HEK293 (cell line): ENCODE results near the gene CKLF.

Source experiments
- GFI1B ChIP-seq: fragments of 450-650 bp; formaldehyde crosslinking; IDR thresholded peaks from 2 replicates; pipeline ENCODE4 v1.5.1; 2016; ENCODE audit warnings: missing biosample characterization, missing genetic modification characterization
- GLIS1 ChIP-seq: fragments of 450-650 bp; formaldehyde crosslinking; IDR thresholded peaks from 2 replicates; pipeline ENCODE4 v1.5.1; 2016; ENCODE audit warnings: missing biosample characterization, missing genetic modification characterization
- KLF10 ChIP-seq: fragments of 450-650 bp; IDR thresholded peaks from 2 replicates; pipeline ENCODE4 v1.5.1; 2018; ENCODE audit warnings: missing biosample characterization, mild to moderate bottlenecking, missing genetic modification characterization
- KLF9 ChIP-seq: fragments of 450-650 bp; formaldehyde crosslinking; IDR thresholded peaks from 2 replicates; pipeline ENCODE4 v1.5.1; 2016; ENCODE audit warnings: missing biosample characterization, missing genetic modification characterization, low read depth
- PATZ1 ChIP-seq: fragments of 450-650 bp; formaldehyde crosslinking; IDR thresholded peaks from 2 replicates; pipeline ENCODE4 v1.5.1; 2016; ENCODE audit warnings: missing biosample characterization, missing genetic modification characterization
- SP2 ChIP-seq: fragments of 450-650 bp; formaldehyde crosslinking; IDR thresholded peaks from 2 replicates; pipeline ENCODE4 v1.5.1; 2016; ENCODE audit warnings: missing biosample characterization, missing genetic modification characterization
- SP7 ChIP-seq: fragments of 450-650 bp; formaldehyde crosslinking; IDR thresholded peaks from 2 replicates; pipeline ENCODE4 v1.5.1; 2016; ENCODE audit warnings: missing biosample characterization, missing genetic modification characterization
- ZBTB1 ChIP-seq: fragments of 450-650 bp; formaldehyde crosslinking; IDR thresholded peaks from 2 replicates; pipeline ENCODE4 v1.5.1; 2016; ENCODE audit warnings: missing biosample characterization, missing genetic modification characterization
- ZNF138 ChIP-seq: fragments of 450-650 bp; formaldehyde crosslinking; IDR thresholded peaks from 2 replicates; pipeline ENCODE4 v1.5.1; 2016; ENCODE audit warnings: missing biosample characterization, missing genetic modification characterization, borderline replicate concordance
- ZNF175 ChIP-seq: fragments of 450-650 bp; formaldehyde crosslinking; IDR thresholded peaks from 2 replicates; pipeline ENCODE4 v1.5.1; 2016; ENCODE audit warnings: missing biosample characterization, missing genetic modification characterization
- ZNF2 ChIP-seq: fragments of 450-650 bp; formaldehyde crosslinking; IDR thresholded peaks from 2 replicates; pipeline ENCODE4 v1.5.1; 2016; ENCODE audit warnings: missing biosample characterization, missing genetic modification characterization
- ZNF311 ChIP-seq: fragments of 450-650 bp; formaldehyde crosslinking; IDR thresholded peaks from 2 replicates; pipeline ENCODE4 v1.5.1; 2017; ENCODE audit warnings: missing biosample characterization, missing genetic modification characterization, borderline replicate concordance
- ZNF335 ChIP-seq: fragments of 450-650 bp; formaldehyde crosslinking; conservative IDR thresholded peaks from 2 replicates; pipeline ENCODE4 v1.5.1; 2016; ENCODE audit warnings: missing biosample characterization, missing genetic modification characterization
- ZNF366 ChIP-seq: fragments of 450-650 bp; formaldehyde crosslinking; conservative IDR thresholded peaks from 2 replicates; pipeline ENCODE4 v1.5.1; 2016; ENCODE audit warnings: missing biosample characterization, missing genetic modification characterization
- ZNF518A ChIP-seq: fragments of 450-650 bp; formaldehyde crosslinking; conservative IDR thresholded peaks from 2 replicates; pipeline ENCODE4 v1.5.1; 2016; ENCODE audit warnings: low read depth, missing biosample characterization, missing genetic modification characterization
- ZNF571 ChIP-seq: fragments of 450-650 bp; formaldehyde crosslinking; IDR thresholded peaks from 2 replicates; pipeline ENCODE4 v1.5.0; 2017; ENCODE audit warnings: missing biosample characterization, missing genetic modification characterization
- ZNF629 ChIP-seq: fragments of 450-650 bp; formaldehyde crosslinking; IDR thresholded peaks from 2 replicates; pipeline ENCODE4 v1.5.1; 2017; ENCODE audit warnings: missing biosample characterization, missing genetic modification characterization
- ZNF639 ChIP-seq: fragments of 450-650 bp; formaldehyde crosslinking; IDR thresholded peaks from 2 replicates; pipeline ENCODE4 v1.5.1; 2016; ENCODE audit warnings: missing biosample characterization, missing genetic modification characterization
- ZNF654 ChIP-seq: fragments of 450-650 bp; formaldehyde crosslinking; IDR thresholded peaks from 2 replicates; pipeline ENCODE4 v1.5.1; 2016; ENCODE audit warnings: low read depth, missing biosample characterization, missing genetic modification characterization
- ZNF692 ChIP-seq: fragments of 450-650 bp; formaldehyde crosslinking; IDR thresholded peaks from 2 replicates; pipeline ENCODE4 v1.5.1; 2016; ENCODE audit warnings: missing biosample characterization, missing genetic modification characterization
- ZXDB ChIP-seq: fragments of 450-650 bp; formaldehyde crosslinking; IDR thresholded peaks from 2 replicates; pipeline ENCODE4 v1.5.1; 2016; ENCODE audit warnings: missing biosample characterization, missing genetic modification characterization
- TF ChIP-seq, protein P1 (sequence below): fragments of 450-650 bp; formaldehyde crosslinking; IDR thresholded peaks from 2 replicates; pipeline ENCODE4 v1.5.1; 2016; ENCODE audit warnings: missing biosample characterization, missing genetic modification characterization
- TF ChIP-seq, protein P2 (sequence below): fragments of 450-650 bp; formaldehyde crosslinking; IDR thresholded peaks from 2 replicates; pipeline ENCODE4 v1.5.1; 2017; ENCODE audit warnings: missing biosample characterization, missing genetic modification characterization

The CKLF gene

GRCh38 chr16:66516808-66517585, 35.4 kb upstream of the CKLF start (continued):
- TF ChIP-seq ZNF518A (peak; percentile 77), ZNF692 (tag by site-specific recombination) (peak; percentile 73), ZNF629 (peak; percentile 78), ZNF311 (tag by site-specific recombination) (no peak), ZNF571 (tag by site-specific recombination) (no peak), ZNF175 (tag by site-specific recombination) (no peak), ZXDB (0 out of 2 replicates have a peak, but pooled peaks have one; percentile 34), ZNF2 (tag by site-specific recombination) (no peak), KLF9 (tag by site-specific recombination) (peak; percentile 81), SP7 (peak; percentile 80), ZNF639 (tag by site-specific recombination) (no peak), ZNF654 (tag by site-specific recombination) (no peak), ZNF366 (tag by site-specific recombination) (peak; percentile 82), KLF10 (tag by site-specific recombination) (peak; percentile 59; the same call in 1 of the 2 replicates), GLIS1 (peak; percentile 33; the same call in 1 of the 2 replicates), PATZ1 (tag by site-specific recombination) (peak; percentile 86), ZBTB1 (tag by site-specific recombination) (no peak), GFI1B (no peak), ZNF335 (tag by site-specific recombination) (peak; percentile 15; the same call in 1 of the 2 replicates), ZNF138 (tag by site-specific recombination) (no peak), SP2 (tag by site-specific recombination) (peak; percentile 69)
- TF ChIP-seq, protein P1, sequence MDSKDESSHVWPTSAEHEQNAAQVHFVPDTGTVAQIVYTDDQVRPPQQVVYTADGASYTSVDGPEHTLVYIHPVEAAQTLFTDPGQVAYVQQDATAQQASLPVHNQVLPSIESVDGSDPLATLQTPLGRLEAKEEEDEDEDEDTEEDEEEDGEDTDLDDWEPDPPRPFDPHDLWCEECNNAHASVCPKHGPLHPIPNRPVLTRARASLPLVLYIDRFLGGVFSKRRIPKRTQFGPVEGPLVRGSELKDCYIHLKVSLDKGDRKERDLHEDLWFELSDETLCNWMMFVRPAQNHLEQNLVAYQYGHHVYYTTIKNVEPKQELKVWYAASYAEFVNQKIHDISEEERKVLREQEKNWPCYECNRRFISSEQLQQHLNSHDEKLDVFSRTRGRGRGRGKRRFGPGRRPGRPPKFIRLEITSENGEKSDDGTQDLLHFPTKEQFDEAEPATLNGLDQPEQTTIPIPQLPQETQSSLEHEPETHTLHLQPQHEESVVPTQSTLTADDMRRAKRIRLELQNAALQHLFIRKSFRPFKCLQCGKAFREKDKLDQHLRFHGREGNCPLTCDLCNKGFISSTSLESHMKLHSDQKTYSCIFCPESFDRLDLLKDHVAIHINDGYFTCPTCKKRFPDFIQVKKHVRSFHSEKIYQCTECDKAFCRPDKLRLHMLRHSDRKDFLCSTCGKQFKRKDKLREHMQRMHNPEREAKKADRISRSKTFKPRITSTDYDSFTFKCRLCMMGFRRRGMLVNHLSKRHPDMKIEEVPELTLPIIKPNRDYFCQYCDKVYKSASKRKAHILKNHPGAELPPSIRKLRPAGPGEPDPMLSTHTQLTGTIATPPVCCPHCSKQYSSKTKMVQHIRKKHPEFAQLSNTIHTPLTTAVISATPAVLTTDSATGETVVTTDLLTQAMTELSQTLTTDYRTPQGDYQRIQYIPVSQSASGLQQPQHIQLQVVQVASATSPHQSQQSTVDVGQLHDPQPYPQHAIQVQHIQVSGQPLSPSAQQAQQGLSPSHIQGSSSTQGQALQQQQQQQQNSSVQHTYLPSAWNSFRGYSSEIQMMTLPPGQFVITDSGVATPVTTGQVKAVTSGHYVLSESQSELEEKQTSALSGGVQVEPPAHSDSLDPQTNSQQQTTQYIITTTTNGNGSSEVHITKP (tag by site-specific recombination) = peak; percentile 48; the same call in 1 of the 2 replicates
- TF ChIP-seq, protein P2, sequence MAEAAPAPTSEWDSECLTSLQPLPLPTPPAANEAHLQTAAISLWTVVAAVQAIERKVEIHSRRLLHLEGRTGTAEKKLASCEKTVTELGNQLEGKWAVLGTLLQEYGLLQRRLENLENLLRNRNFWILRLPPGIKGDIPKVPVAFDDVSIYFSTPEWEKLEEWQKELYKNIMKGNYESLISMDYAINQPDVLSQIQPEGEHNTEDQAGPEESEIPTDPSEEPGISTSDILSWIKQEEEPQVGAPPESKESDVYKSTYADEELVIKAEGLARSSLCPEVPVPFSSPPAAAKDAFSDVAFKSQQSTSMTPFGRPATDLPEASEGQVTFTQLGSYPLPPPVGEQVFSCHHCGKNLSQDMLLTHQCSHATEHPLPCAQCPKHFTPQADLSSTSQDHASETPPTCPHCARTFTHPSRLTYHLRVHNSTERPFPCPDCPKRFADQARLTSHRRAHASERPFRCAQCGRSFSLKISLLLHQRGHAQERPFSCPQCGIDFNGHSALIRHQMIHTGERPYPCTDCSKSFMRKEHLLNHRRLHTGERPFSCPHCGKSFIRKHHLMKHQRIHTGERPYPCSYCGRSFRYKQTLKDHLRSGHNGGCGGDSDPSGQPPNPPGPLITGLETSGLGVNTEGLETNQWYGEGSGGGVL (tag by site-specific recombination) = peak; percentile 62
